H1 (cell line): Measurements from ENCODE around the gene TMPO. TPM values are rescaled to one million over a fixed set of nuclear protein-coding genes. Genes with fewer than 3 reads are reported as not detected.

ENCODE experiments used
- CTCF ChIA-PET: fragments of 300-600 bp; sonication (Branson Sonifier 250); formaldehyde crosslinking; loops from one replicate; lab custom pipeline; 2021; ENCODE audit not compliant: partially characterized antibody; lab: Charles Lee
- POLR2A ChIA-PET: fragments of 300-600 bp; sonication (Branson Sonifier 250); formaldehyde crosslinking; loops from one replicate; lab custom pipeline; 2021; ENCODE audit warnings: inconsistent platforms; ENCODE audit not compliant: partially characterized antibody; lab: Charles Lee
- DNase-seq, 2 experiments: peaks; one replicate each; pipeline versions ENCODE4 v3.0.0 to v3.0.0-alpha.2; 2010 to 2022; ENCODE audit warnings: low spot score in 2 of 2, low read depth in 1 of 2, mixed read lengths in 1 of 2
- FAIRE-seq: peaks from 2 replicates; lab custom pipeline; 2011; peaks lifted over from hg19 to GRCh38; lab: Jason Lieb, UNC
- H2AFZ ChIP-seq: 2 replicates; pipeline ENCODE4 v1.8.1; 2012; ENCODE audit warnings: low read length, inconsistent platforms
- H2AK5ac ChIP-seq: 2 replicates; pipeline ENCODE4 v1.6.1; 2013; ENCODE audit warnings: low read depth, low read length
- H2BK120ac ChIP-seq: replicated peaks from 2 replicates; pipeline ENCODE3; 2013; ENCODE audit warnings: low read depth, low read length, inconsistent platforms
- H2BK12ac ChIP-seq: 2 replicates; pipeline ENCODE4 v1.6.1; 2013; ENCODE audit warnings: low read depth, low read length
- H2BK15ac ChIP-seq: 2 replicates; pipeline ENCODE4 v1.6.1; 2013; ENCODE audit warnings: low read length
- H2BK20ac ChIP-seq: 2 replicates; pipeline ENCODE4 v1.6.1; 2013; ENCODE audit warnings: low read length
- H2BK5ac ChIP-seq: 2 replicates; pipeline ENCODE4 v1.6.1; 2013; ENCODE audit warnings: low read depth, low read length
- H3K14ac ChIP-seq: 2 replicates; pipeline ENCODE4 v1.6.1; 2013; ENCODE audit warnings: inconsistent platforms; ENCODE audit not compliant: insufficient read length
- H3K18ac ChIP-seq: 2 replicates; pipeline ENCODE4 v1.6.1; 2013; ENCODE audit warnings: low read length; ENCODE audit errors: extremely low read depth
- H3K23ac ChIP-seq: 2 replicates; pipeline ENCODE4 v1.6.1; 2013; ENCODE audit warnings: inconsistent platforms; ENCODE audit not compliant: insufficient read length
- H3K23me2 ChIP-seq: 2 replicates; pipeline ENCODE4 v1.6.1; 2013; ENCODE audit warnings: low read depth, low read length
- H3K27ac ChIP-seq: 2 replicates; pipeline ENCODE4 v1.6.1; 2011; ENCODE audit warnings: low read depth, low read length, inconsistent platforms
- H3K27me3 ChIP-seq, 4 experiments: replicated peaks in 1 of 4; 1 replicate in 1 of 4; 2 replicates in 3 of 4; pipeline versions ENCODE4 v1.6.1 to v1.8.1; 2011 to 2013; ENCODE audit warnings: low read length in 3 of 4, mild to moderate bottlenecking in 3 of 4, inconsistent platforms in 2 of 4, mixed read lengths in 2 of 4, moderate library complexity in 1 of 4; ENCODE audit not compliant: control insufficient read depth in 3 of 4, insufficient read depth in 3 of 4; ENCODE audit errors: extremely low read depth in 1 of 4
- H3K36me3 ChIP-seq, 4 experiments: 2 replicates each; pipeline versions ENCODE4 v1.6.1 to v1.8.1; 2011 to 2013; ENCODE audit warnings: mild to moderate bottlenecking in 4 of 4, low read length in 3 of 4, moderate library complexity in 2 of 4, control low read depth in 1 of 4, inconsistent platforms in 1 of 4; ENCODE audit not compliant: insufficient read depth in 4 of 4, control insufficient read depth in 2 of 4
- H3K4ac ChIP-seq: replicated peaks from 2 replicates; pipeline ENCODE3; 2013; ENCODE audit warnings: low read length, low read depth, mixed read lengths, inconsistent platforms; ENCODE audit not compliant: insufficient read length
- H3K4me1 ChIP-seq, 4 experiments: replicated peaks in 1 of 4; 1 replicate in 1 of 4; 2 replicates in 3 of 4; pipeline versions ENCODE4 v1.6.1 to v1.8.1; 2011 to 2013; ENCODE audit warnings: low read length in 3 of 4, inconsistent platforms in 2 of 4, mixed read lengths in 1 of 4; ENCODE audit not compliant: insufficient read depth in 4 of 4, control insufficient read depth in 3 of 4
- H3K4me2 ChIP-seq, 2 experiments: 2 replicates each; pipeline versions ENCODE4 v1.6.1 to v1.8.1; 2011 to 2013; ENCODE audit warnings: low read depth in 2 of 2, low read length in 2 of 2, control low read depth in 1 of 2, inconsistent platforms in 1 of 2, mild to moderate bottlenecking in 1 of 2; ENCODE audit not compliant: insufficient read depth in 1 of 2
- H3K4me3 ChIP-seq, 4 experiments: fragments of 200-600, 300-600 bp in 1 of 4; sonication (generic), shearing (Covaris generic), sonication (Bioruptor Twin) in 1 of 4; 2 replicates each; pipeline versions ENCODE4 v1.5.1 to v1.8.1; 2011 to 2016; ENCODE audit warnings: low read length in 4 of 4, low read depth in 3 of 4, control low read depth in 2 of 4, inconsistent platforms in 2 of 4, mild to moderate bottlenecking in 2 of 4, mixed read lengths in 1 of 4, moderate library complexity in 1 of 4; ENCODE audit not compliant: insufficient read depth in 2 of 4; ENCODE audit errors: extremely low read depth in 1 of 4
- H3K56ac ChIP-seq: replicated peaks from 2 replicates; pipeline ENCODE3; 2013; ENCODE audit warnings: low read depth, mild to moderate bottlenecking, mixed read lengths, low read length, inconsistent platforms; ENCODE audit not compliant: insufficient read length
- H3K79me1 ChIP-seq: 2 replicates; pipeline ENCODE4 v1.6.1; 2013; ENCODE audit warnings: low read depth, low read length, control low read depth
- H3K79me2 ChIP-seq, 2 experiments: 2 replicates each; pipeline versions ENCODE4 v1.6.1 to v1.8.1; 2012 to 2013; ENCODE audit warnings: low read length in 2 of 2, mild to moderate bottlenecking in 2 of 2, inconsistent platforms in 1 of 2; ENCODE audit not compliant: insufficient read depth in 2 of 2, control insufficient read depth in 1 of 2
- H3K9ac ChIP-seq, 4 experiments: replicated peaks in 1 of 4; 1 replicate in 1 of 4; 2 replicates in 3 of 4; pipeline versions ENCODE4 v1.6.1 to v1.8.1; 2011 to 2013; ENCODE audit warnings: low read depth in 3 of 4, low read length in 3 of 4, control low read depth in 2 of 4, mild to moderate bottlenecking in 2 of 4, moderate library complexity in 2 of 4, inconsistent platforms in 1 of 4; ENCODE audit errors: extremely low read depth in 1 of 4
- H3K9me3 ChIP-seq, 2 experiments: 2 replicates each; pipeline versions ENCODE4 v1.6.1 to v1.8.1; 2012 to 2013; ENCODE audit warnings: mild to moderate bottlenecking in 2 of 2, moderate library complexity in 2 of 2, control low read depth in 1 of 2, inconsistent platforms in 1 of 2, low read depth in 1 of 2, low read length in 1 of 2, mixed read lengths in 1 of 2; ENCODE audit not compliant: insufficient read depth in 2 of 2
- H4K20me1 ChIP-seq, 2 experiments: replicated peaks in 1 of 2; 2 replicates each; pipeline versions ENCODE3 to v1.8.1; 2011 to 2013; ENCODE audit warnings: inconsistent platforms in 2 of 2, low read length in 2 of 2, mild to moderate bottlenecking in 1 of 2; ENCODE audit not compliant: insufficient read depth in 2 of 2, control insufficient read depth in 1 of 2
- H4K5ac ChIP-seq: 2 replicates; pipeline ENCODE4 v1.6.1; 2013; ENCODE audit warnings: low read length, low read depth, mixed read lengths, inconsistent platforms; ENCODE audit not compliant: insufficient read length
- H4K8ac ChIP-seq: 2 replicates; pipeline ENCODE4 v1.8.0; 2013; ENCODE audit warnings: mild to moderate bottlenecking, moderate library complexity, low read length, inconsistent platforms; ENCODE audit not compliant: insufficient read depth; ENCODE audit errors: extremely low read depth
- H4K91ac ChIP-seq: replicated peaks from 2 replicates; pipeline ENCODE3; 2013; ENCODE audit warnings: low read length, mixed read lengths, inconsistent platforms; ENCODE audit not compliant: insufficient read length
- HDAC6 ChIP-seq: IDR thresholded peaks from one replicate; pipeline ENCODE4 v1.7.1; 2012; ENCODE audit warnings: low read depth, mild to moderate bottlenecking, inconsistent platforms, low read length, moderate library complexity
- NANOG ChIP-seq: IDR thresholded peaks from 2 replicates; pipeline ENCODE4 v1.6.1; 2011; ENCODE audit warnings: low read length, low read depth, mild to moderate bottlenecking, inconsistent platforms; ENCODE audit not compliant: insufficient read depth, poor library complexity, severe bottlenecking
- SIX5 ChIP-seq: IDR thresholded peaks from 2 replicates; pipeline ENCODE4 v1.6.1; 2011; ENCODE audit warnings: mild to moderate bottlenecking, low read depth, low read length
- TEAD4 ChIP-seq: IDR thresholded peaks from 2 replicates; pipeline ENCODE4 v1.6.1; 2012; ENCODE audit warnings: low read depth, low read length, inconsistent platforms, mixed read lengths
- WGBS, 2 experiments: shearing (Covaris generic) in 1 of 2; methylation state at CpG; one replicate each; pipeline versions ENCODE4 v1.1.6 to v1.1.7; 2013 to 2015; ENCODE audit warnings: low lambda C conversion rate in 2 of 2, mixed read lengths in 2 of 2, inconsistent platforms in 1 of 2, low coverage in 1 of 2, missing lambda C conversion rate in 1 of 2; ENCODE audit not compliant: insufficient replicate concordance in 2 of 2, insufficient coverage in 1 of 2, insufficient read length in 1 of 2; ENCODE audit errors: extremely low coverage in 1 of 2, missing lambda C conversion rate in 1 of 2; 5-methylcytosine and 5-hydroxymethylcytosine counted together
- polyA plus RNA-seq, 7 experiments: library from polyadenylated mRNA; depleted of rRNA in 3 of 7; stranded (reverse) in 5 of 7; unstranded in 2 of 7; fragments of >200 nt in 5 of 7; fragments of 200-250 nt in 2 of 7; gene quantifications; 1 replicate in 5 of 7; 2 replicates in 1 of 7; 4 replicates in 1 of 7; pipeline versions ENCODE4 v1.2.1 to v1.2.3, GENCODE V29; 2011 to 2013; ENCODE audit warnings: missing spikeins in 2 of 7, mixed read lengths in 2 of 7
- total RNA-seq: library from RNA; stranded (reverse); fragmentation: NEBNext Ultra II Directional; extraction: Animal tissue kit (Norgen Biotek cat#: 25700); gene quantifications from 2 replicates; pipeline ENCODE4 v1.2.1, GENCODE V29; 2021

TMPO gene
- total and polyA plus RNA-seq, 2 of the 8 experiments (the other 6 are each of a cell fraction or from before 2014, with no cell fraction given): 43.9 to 195 TPM

DNA sequence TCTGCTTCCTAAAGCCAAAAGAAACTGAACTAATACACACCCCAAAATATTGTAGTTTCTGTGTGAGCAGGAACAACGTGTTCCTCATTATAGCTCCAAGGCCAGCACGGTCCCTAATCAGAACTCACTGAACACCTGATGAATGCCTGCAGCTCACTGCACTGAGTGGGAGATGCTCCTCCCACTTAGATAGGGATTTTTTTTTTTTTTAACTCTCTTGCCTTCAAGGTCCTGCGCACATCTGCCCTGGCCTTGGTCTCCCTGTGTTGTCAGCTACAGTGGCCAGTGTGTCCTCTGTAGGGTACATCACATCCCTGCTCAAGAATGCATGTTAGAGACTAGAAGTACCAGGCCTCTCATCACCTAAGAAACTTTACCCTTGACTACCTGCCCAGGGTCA lies 44.3 kb upstream of the TMPO start:
- Histone ChIP-seq H3K23ac (no peak overlapping the region), H2BK20ac (no peak overlapping the region), H2BK120ac (no peak overlapping the region), H4K8ac (no peak overlapping the region), H3K79me2 (no peaks in the 10 kb centered on the region), H3K9me3 (no peaks in the 10 kb centered on the region), H2BK5ac (no peak overlapping the region), H3K79me1 (no peaks in the 10 kb centered on the region), H3K4me3 (no peak overlapping the region), H3K18ac (no peak overlapping the region), H4K91ac (no peak overlapping the region), H3K27me3 (no peaks in the 10 kb centered on the region), H4K5ac (no peak overlapping the region), H2AFZ (no peak overlapping the region), H3K4ac (no peak overlapping the region), H3K36me3 (no peaks in the 10 kb centered on the region), H2BK12ac (no peak overlapping the region), H4K20me1 (no peaks in the 10 kb centered on the region), H3K4me2 (no peak overlapping the region), H3K23me2 (no peaks in the 10 kb centered on the region), H3K14ac (no peak overlapping the region), H2AK5ac (no peak overlapping the region), H3K56ac (no peak overlapping the region), H3K4me1 (no peaks in the 10 kb centered on the region), H2BK15ac (no peak overlapping the region), H3K27ac (no peak overlapping the region), H3K9ac (no peak overlapping the region)
- DNase-seq: no peak
- CTCF ChIA-PET: interaction anchor here (1.0 to 3.9 kb wide), 5 partner anchors 9 to 96 kb away, joined by 3 to 21 read pairs (median 5); no protein-coding TSS in a partner anchor
- POLR2A ChIA-PET: interaction anchor here (1.4 kb wide), 1 partner anchor 8 kb away, joined by 3 read pairs; no protein-coding TSS in a partner anchor
- 89% methylated on average over 3 of the region's 3 CpGs; no CpG with 5 or more reads in 1 of the 2 experiments for WGBS, 2 experiments
- no peak for FAIRE-seq
- TF ChIP-seq TEAD4 (no peak), HDAC6 (no peak), SIX5 (no peak), NANOG (no peak)
